ENCODE measurements around the gene ZNF276.

The ZNF276 gene

DNA sequence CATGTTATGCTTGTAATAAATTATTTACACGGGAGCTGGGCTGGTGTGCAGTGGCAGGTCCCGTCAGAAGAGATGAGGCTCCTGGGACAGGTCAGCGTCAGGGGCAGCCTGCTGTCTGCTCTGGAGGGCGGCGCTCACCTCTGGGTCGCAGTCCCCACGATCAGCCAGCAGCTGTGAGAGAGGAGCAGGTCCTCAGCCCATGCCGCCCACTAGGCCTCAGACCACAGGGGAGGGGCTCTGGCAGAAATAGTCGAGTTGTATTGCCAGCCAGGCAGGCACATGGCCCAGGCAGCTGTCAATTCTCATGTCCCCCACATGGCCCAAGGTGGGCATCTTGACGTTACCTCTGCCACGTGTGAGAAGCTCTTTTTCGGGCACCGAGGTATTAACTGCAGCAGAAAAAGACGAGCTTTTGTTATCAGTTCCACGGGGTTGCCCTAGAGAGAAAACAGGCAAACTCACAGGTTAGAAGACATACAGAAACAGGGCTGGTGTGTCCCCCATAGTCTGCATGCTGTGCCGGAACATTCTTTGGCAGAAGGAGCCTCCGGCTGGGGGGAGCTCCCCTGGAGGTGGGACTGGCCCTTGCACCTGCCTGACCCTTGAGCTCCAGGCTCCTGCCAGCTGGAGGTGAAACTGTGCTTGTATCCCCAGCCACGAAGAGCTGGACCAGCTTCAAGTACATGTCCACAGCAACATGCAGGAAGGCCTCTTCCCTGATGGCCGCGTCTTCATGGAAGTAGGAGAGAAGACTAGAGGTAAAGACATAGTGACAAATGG, 17.4 kb downstream of the ZNF276 start:
- H3K9ac ChIP-seq (ENCODE audit: low read length), result no peak overlapping the region
- H3K27ac ChIP-seq (ENCODE audit: low read depth, low read length), result no peak overlapping the region

DNA sequence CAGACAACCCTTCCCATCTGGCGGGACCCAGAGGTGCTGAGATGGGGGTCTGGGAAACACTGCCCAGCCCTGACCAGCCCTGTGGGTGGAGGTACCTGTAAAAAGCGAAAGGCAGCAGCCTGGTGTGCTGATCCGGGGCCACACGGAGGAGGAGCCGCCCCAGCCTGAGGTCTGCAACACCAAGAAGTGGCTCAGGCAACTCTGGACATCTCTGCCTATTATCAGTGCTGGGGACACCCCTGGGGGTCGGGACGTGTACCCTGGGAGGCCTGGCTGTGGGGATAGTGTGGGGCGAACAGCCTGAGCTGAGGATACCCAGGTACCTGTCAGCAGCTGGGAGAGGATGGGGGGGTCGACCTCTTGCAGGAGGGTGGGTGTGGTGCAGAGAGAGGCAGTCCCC, 18.0 kb downstream of the ZNF276 start:
- Histone ChIP-seq H3K4me3 (ENCODE audit: low read length) (no peak overlapping the region), H3K36me3 (ENCODE audit: control insufficient read depth, insufficient read depth, low read length) (peaks cover 28% of the 10 kb centered on the region), H3K9ac (ENCODE audit: low read length) (no peak overlapping the region), H3K4me1 (ENCODE audit: control insufficient read depth, insufficient read depth, low read length) (no peaks in the 10 kb centered on the region), H3K27ac (ENCODE audit: low read depth, low read length) (no peak overlapping the region), H3K27me3 (ENCODE audit: control insufficient read depth, insufficient read depth, low read length) (no peaks in the 10 kb centered on the region)

More for the DNA sequence above, 17.4 kb downstream of the ZNF276 start:
- Histone ChIP-seq H3K27me3 (ENCODE audit: control insufficient read depth, insufficient read depth, low read length) (no peaks in the 10 kb centered on the region), H3K36me3 (ENCODE audit: control insufficient read depth, insufficient read depth, low read length) (peaks cover 32% of the 10 kb centered on the region), H3K4me1 (ENCODE audit: control insufficient read depth, insufficient read depth, low read length) (no peaks in the 10 kb centered on the region), H3K4me3 (ENCODE audit: low read length) (no peak overlapping the region)

DNA sequence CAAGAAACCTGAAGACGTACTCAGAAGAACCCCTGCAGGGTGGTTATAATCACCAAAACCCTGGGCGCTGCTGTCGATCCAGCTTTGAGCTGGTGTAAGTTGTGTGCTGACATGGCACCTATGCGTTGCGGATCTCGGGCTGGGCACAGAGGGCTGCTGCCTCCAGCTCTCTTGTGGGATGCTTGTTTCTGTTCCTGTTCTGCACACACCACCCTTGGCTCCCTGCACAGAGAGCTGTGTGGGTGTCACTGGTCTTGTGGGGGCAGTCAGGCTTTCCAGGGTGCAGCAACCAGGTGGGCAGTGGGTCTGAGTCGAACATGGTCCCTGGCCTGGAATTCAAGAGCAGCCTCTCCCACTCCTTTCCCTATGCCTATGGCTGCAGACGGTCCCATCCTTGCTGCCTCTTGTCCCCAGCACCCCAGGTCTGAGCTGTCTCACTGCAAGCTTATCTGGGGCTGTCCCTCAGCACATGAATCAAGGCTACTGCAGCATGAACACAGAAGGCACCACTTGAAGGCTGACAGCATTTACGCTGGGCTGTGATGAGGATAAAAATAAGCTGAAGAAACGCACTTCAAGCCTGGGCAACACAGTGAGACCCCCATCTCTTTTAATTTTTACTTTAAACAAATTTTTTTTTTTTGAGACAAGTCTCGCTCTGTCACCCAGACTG, 20.1 kb downstream of the ZNF276 start:
- Histone ChIP-seq H3K9ac (ENCODE audit: low read length) (no peak overlapping the region), H3K4me3 (ENCODE audit: low read length) (no peak overlapping the region), H3K36me3 (ENCODE audit: control insufficient read depth, insufficient read depth, low read length) (peaks cover 24% of the 10 kb centered on the region), H3K27ac (ENCODE audit: low read depth, low read length) (no peak overlapping the region), H3K4me1 (ENCODE audit: control insufficient read depth, insufficient read depth, low read length) (no peaks in the 10 kb centered on the region), H3K27me3 (ENCODE audit: control insufficient read depth, insufficient read depth, low read length) (no peaks in the 10 kb centered on the region)

DNA sequence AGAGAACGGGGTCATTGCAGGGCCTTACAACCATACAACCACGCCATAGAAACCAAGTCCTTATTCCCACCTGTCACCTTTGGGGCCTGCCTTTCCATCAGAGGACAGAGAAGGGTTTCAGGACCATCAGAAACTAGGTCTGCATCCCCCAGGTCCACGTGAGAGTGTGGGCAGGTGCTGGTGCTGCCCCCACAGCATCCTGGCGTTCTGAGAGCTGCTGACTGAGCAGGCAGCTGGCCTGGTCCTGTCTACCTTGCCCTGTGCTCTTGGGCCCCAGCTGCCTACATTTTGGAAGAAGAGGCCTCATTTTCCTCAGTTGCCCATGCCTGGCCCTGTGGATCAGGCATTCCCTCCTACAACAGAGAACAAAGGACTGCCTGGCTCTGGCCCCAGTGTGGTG, 21.6 kb downstream of the ZNF276 start:
- Histone ChIP-seq H3K4me1 (ENCODE audit: control insufficient read depth, insufficient read depth, low read length) (no peaks in the 10 kb centered on the region), H3K27ac (ENCODE audit: low read depth, low read length) (no peak overlapping the region), H3K9ac (ENCODE audit: low read length) (no peak overlapping the region), H3K4me3 (ENCODE audit: low read length) (no peak overlapping the region), H3K36me3 (ENCODE audit: control insufficient read depth, insufficient read depth, low read length) (peaks cover 18% of the 10 kb centered on the region), H3K27me3 (ENCODE audit: control insufficient read depth, insufficient read depth, low read length) (no peaks in the 10 kb centered on the region)

DNA sequence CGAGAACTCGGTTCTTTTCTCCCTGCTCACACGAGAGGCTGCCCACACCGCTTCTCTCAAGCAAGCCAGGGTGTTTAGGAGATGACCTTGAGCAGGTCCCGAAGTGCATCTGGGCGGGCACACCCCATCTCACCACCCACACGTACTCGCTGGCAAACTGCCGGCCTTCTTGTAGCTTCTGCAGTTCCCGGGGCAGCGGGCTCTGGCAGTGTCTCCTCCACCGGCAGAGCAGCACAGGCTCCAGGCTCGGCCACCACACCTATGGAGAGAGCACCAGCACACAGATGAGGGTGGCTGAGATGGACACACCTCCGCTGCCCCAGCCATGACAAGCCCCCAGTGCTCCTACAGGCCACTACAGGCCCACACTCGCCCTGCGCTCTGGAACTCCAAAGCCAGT, 23.5 kb downstream of the ZNF276 start:
- Histone ChIP-seq H3K4me1 (ENCODE audit: control insufficient read depth, insufficient read depth, low read length) (no peaks in the 10 kb centered on the region), H3K36me3 (ENCODE audit: control insufficient read depth, insufficient read depth, low read length) (peaks cover 3% of the 10 kb centered on the region), H3K4me3 (ENCODE audit: low read length) (no peak overlapping the region), H3K9ac (ENCODE audit: low read length) (no peak overlapping the region), H3K27ac (ENCODE audit: low read depth, low read length) (no peak overlapping the region), H3K27me3 (ENCODE audit: control insufficient read depth, insufficient read depth, low read length) (no peaks in the 10 kb centered on the region)

DNA sequence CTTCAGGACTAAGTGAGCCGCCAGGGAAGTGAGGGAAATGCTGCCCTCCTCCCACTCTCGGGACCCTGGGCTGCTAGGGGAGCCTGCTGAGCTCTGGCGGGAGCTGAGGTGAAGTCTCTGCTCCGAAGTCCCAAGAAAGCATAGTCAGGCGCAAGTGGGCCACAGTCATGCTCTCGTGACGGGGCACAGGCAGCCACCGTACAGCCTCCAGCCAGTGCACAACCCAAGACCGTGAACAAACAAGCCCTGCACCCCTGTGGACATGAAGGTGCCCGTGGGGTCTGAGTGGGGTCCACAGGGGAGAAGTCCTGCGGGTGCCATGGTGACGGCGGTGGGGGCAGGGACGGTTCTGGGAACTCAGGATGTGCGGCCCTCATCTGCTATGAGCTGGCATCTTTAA, 24.7 kb downstream of the ZNF276 start:
- H3K27ac ChIP-seq (ENCODE audit: low read depth, low read length), result no peak overlapping the region
- H3K9ac ChIP-seq (ENCODE audit: low read length), result no peak overlapping the region

DNA sequence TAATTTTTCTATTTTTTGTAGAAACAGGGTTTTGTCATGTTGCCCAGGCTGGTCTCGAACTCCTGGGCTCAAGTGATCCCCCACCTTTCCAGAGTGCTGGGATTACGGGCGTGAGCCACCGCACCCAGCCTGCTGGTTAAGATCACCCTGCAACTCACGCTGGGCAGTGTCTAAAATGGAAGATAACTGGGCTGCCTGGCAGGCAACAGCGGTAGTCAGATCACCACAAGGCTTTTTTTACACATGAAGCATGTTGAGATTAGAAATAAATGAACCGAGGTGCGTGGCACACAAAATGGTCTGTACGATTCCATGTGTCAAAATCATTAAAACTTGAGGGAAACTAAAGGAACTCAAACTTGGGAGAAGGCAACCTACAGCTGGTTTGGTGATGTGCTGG, 26.7 kb downstream of the ZNF276 start:
- Histone ChIP-seq H3K4me1 (ENCODE audit: control insufficient read depth, insufficient read depth, low read length) (no peaks in the 10 kb centered on the region), H3K4me3 (ENCODE audit: low read length) (no peak overlapping the region), H3K36me3 (ENCODE audit: control insufficient read depth, insufficient read depth, low read length) (no peaks in the 10 kb centered on the region), H3K9ac (ENCODE audit: low read length) (no peak overlapping the region), H3K27ac (ENCODE audit: low read depth, low read length) (no peak overlapping the region), H3K27me3 (ENCODE audit: control insufficient read depth, insufficient read depth, low read length) (no peaks in the 10 kb centered on the region)

More for the DNA sequence above, 24.7 kb downstream of the ZNF276 start:
- H3K4me3 ChIP-seq (ENCODE audit: low read length), result no peak overlapping the region
- H3K27me3 ChIP-seq (ENCODE audit: control insufficient read depth, insufficient read depth, low read length), result no peaks in the 10 kb centered on the region
- peaks cover 3% of the 10 kb centered on the region for H3K36me3 ChIP-seq (ENCODE audit: control insufficient read depth, insufficient read depth, low read length)
- no peaks in the 10 kb centered on the region for H3K4me1 ChIP-seq (ENCODE audit: control insufficient read depth, insufficient read depth, low read length)

DNA sequence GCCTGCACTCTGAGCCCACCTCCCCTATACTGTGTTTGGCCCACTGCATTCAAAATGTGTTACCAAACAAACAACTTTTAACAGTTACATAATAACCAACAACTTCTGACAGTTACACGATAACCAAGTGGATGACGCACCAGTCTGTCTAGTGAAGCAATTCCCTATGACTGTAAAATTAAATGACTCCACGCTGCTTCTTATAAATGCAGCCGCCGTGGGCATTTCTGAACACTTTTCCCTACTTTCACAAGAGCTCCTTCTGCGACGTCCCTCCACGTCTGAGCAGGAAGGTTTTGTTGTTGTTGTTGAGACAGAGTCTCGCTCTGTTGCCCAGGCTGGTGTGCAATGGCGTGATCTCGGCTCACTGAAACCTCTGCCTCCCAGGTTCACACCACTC, 27.6 kb downstream of the ZNF276 start:
- Histone ChIP-seq H3K4me1 (ENCODE audit: control insufficient read depth, insufficient read depth, low read length) (no peaks in the 10 kb centered on the region), H3K27ac (ENCODE audit: low read depth, low read length) (no peak overlapping the region), H3K4me3 (ENCODE audit: low read length) (no peak overlapping the region), H3K36me3 (ENCODE audit: control insufficient read depth, insufficient read depth, low read length) (no peaks in the 10 kb centered on the region), H3K27me3 (ENCODE audit: control insufficient read depth, insufficient read depth, low read length) (no peaks in the 10 kb centered on the region), H3K9ac (ENCODE audit: low read length) (no peak overlapping the region)

DNA sequence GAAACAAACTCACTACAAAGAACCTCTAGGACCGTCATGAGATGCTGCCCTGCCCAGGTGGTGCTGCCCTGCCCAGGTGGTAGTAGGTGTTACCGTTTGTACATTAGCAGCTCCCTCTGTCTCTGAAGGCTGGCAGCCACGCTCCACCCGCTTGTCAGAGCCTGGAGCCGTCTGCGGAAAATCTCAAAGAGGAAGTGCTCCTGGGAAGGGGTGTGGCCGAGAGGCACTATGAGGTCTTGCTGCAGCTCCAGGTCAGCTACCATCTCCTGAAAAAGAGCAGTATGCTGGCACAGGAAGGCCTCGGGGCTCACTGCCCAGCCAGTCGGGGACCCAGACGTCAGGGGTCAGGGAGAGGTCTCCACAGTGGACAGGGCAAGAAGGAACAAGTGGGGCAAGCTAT, 28.3 kb downstream of the ZNF276 start:
- no peak overlapping the region for H3K4me3 ChIP-seq (ENCODE audit: low read length)
- H3K36me3 ChIP-seq (ENCODE audit: control insufficient read depth, insufficient read depth, low read length), result no peaks in the 10 kb centered on the region
- H3K27me3 ChIP-seq (ENCODE audit: control insufficient read depth, insufficient read depth, low read length), result no peaks in the 10 kb centered on the region
- H3K27ac ChIP-seq (ENCODE audit: low read depth, low read length), result no peak overlapping the region
- no peaks in the 10 kb centered on the region for H3K4me1 ChIP-seq (ENCODE audit: control insufficient read depth, insufficient read depth, low read length)
- H3K9ac ChIP-seq (ENCODE audit: low read length), result no peak overlapping the region

DNA sequence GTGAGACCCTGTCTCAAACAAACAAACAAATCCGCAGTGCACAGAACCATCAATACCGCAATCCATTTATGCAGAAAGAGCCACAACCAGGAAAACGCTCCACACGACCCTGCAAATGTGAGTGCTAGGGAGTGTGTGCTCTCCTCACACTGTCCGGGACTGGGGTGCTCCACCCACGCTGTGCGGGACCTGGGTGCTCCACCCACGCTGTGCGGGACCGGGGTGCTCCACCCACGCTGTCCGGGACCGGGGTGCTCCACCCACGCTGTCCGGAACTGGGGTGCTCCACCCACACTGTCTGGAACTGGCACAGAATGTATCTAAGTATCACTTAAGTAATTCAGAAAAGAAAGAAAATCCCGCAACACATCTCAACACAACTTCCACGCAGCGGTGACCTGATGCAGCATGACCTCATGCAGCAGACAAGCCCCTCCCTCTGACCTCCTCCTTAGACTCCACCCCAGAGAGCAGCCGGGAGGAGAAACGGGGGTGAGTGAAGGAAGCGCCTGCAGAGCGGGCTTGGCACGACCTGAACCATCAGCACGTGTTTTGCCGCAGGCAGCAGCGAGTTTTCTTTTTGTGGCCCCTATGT, 38.5 kb downstream of the ZNF276 start:
- Histone ChIP-seq H3K4me1 (ENCODE audit: control insufficient read depth, insufficient read depth, low read length) (no peaks in the 10 kb centered on the region), H3K36me3 (ENCODE audit: control insufficient read depth, insufficient read depth, low read length) (no peaks in the 10 kb centered on the region), H3K27me3 (ENCODE audit: control insufficient read depth, insufficient read depth, low read length) (no peaks in the 10 kb centered on the region), H3K4me3 (ENCODE audit: low read length) (no peak overlapping the region), H3K9ac (ENCODE audit: low read length) (no peak overlapping the region), H3K27ac (ENCODE audit: low read depth, low read length) (no peak overlapping the region)

DNA sequence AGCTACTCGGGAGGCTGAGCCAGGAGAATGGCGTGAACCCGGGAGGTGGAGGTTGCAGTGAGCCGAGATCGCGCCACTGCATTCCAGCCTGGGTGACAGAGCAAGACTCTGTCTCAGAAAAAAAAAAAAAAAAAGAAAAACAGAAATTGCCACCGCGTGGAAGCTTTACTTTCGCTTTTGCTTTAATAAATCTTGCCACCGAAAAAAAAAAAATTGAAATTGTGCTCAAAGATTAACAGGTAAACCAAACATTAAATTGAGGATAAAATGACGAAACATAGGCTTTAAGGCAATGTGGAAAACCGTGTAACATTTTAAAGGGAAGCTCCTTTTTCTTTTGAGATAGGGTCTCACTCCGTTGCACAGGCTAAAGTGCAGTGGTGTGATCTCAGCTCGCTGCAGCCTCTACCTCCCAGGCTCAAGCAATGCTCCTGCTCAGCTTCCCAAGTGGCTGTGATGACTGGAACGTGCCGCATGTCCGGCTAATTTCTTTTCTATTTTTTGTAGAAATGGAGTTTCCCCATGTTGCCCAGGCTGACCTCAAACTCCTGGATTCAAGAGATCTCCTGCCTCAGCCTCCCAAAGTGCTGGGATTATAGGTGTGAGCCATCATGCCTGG, 40.1 kb downstream of the ZNF276 start:
- Histone ChIP-seq H3K27me3 (ENCODE audit: control insufficient read depth, insufficient read depth, low read length) (no peaks in the 10 kb centered on the region), H3K9ac (ENCODE audit: low read length) (no peak overlapping the region), H3K4me1 (ENCODE audit: control insufficient read depth, insufficient read depth, low read length) (no peaks in the 10 kb centered on the region), H3K4me3 (ENCODE audit: low read length) (no peak overlapping the region), H3K27ac (ENCODE audit: low read depth, low read length) (no peak overlapping the region), H3K36me3 (ENCODE audit: control insufficient read depth, insufficient read depth, low read length) (no peaks in the 10 kb centered on the region)

DNA sequence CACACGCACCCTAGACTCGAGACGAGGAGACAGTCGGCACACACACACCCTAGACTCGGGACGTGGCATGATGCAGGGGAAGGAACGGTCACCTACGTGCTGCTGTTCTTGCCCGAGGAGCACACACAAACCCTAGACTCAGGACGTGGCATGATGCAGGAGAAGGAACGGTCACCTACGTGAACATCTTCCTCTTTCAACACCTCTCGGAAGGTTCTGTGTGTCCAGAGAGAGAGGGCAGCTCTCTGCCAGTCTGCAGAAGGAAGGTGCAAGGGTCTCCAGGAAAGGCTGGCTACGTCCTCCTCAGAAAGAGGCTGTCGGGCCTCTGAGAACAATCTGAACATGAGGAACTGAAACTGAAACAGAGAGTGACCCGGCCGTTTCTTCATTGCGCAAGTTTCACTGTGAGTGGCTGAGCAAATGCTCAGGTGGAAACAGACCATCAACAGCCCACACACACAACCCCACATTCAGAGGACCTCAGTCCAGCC, 43.4 kb downstream of the ZNF276 start:
- Histone ChIP-seq H3K4me1 (ENCODE audit: control insufficient read depth, insufficient read depth, low read length) (no peaks in the 10 kb centered on the region), H3K36me3 (ENCODE audit: control insufficient read depth, insufficient read depth, low read length) (no peaks in the 10 kb centered on the region), H3K9ac (ENCODE audit: low read length) (no peak overlapping the region), H3K4me3 (ENCODE audit: low read length) (peak overlapping the region; percentile 54), H3K27ac (ENCODE audit: low read depth, low read length) (no peak overlapping the region), H3K27me3 (ENCODE audit: control insufficient read depth, insufficient read depth, low read length) (no peaks in the 10 kb centered on the region)
